CD4-positive, alpha-beta T cell (primary cell): ENCODE data around the gene AGBL5. TPM values are rescaled to one million over a fixed set of nuclear protein-coding genes. Genes with fewer than 3 reads are reported as not detected.

Experiments
- ATAC-seq: fragments of 200-7000 bp; cut with Tn5 transposase; one replicate; pipeline ENCODE4 v1.10.0; 2022; ENCODE audit warnings: mild to moderate bottlenecking; ENCODE audit not compliant: poor library complexity
- CTCF ChIA-PET: fragments of 350-600 bp; sonication (Branson Sonifier 250); formaldehyde crosslinking; loops from one replicate; lab custom pipeline; 2021; ENCODE audit warnings: antibody characterized with exemption, inconsistent platforms; lab: Charles Lee
- POLR2A ChIA-PET: fragments of 350-600 bp; sonication (Branson Sonifier 250); formaldehyde crosslinking; loops from one replicate; lab custom pipeline; 2021; ENCODE audit warnings: antibody characterized with exemption, inconsistent platforms; lab: Charles Lee
- DNase-seq, 14 experiments: peaks; one replicate each; pipeline ENCODE4 v3.0.0-alpha.2; 2013 to 2020; ENCODE audit warnings: mixed read lengths in 2 of 14
- H3K27ac ChIP-seq, 2 donors: one replicate each; pipeline versions ENCODE4 v1.5.1 to v1.7.0; 2013; ENCODE audit warnings: low read length in 2 of 2, low read depth in 1 of 2, mild to moderate bottlenecking in 1 of 2
- H3K27me3 ChIP-seq, 2 experiments: 1 replicate in 1 of 2; 2 replicates in 1 of 2; pipeline versions ENCODE4 v1.6.1 to v1.7.0; 2013; ENCODE audit warnings: low read length in 2 of 2, control low read depth in 1 of 2, mild to moderate bottlenecking in 1 of 2, moderate library complexity in 1 of 2; ENCODE audit not compliant: insufficient read depth in 2 of 2, control insufficient read depth in 1 of 2
- H3K36me3 ChIP-seq: one replicate; pipeline ENCODE4 v1.6.1; 2013; ENCODE audit warnings: low read length, control low read depth; ENCODE audit not compliant: insufficient read depth
- H3K4me1 ChIP-seq: one replicate; pipeline ENCODE4 v1.6.1; 2013; ENCODE audit warnings: low read length, control low read depth; ENCODE audit not compliant: insufficient read depth
- H3K4me3 ChIP-seq: one replicate; pipeline ENCODE4 v1.5.1; 2013; ENCODE audit warnings: mild to moderate bottlenecking, low read length, moderate library complexity
- H3K9me3 ChIP-seq, 2 experiments: 1 replicate in 1 of 2; 2 replicates in 1 of 2; pipeline versions ENCODE4 v1.6.1 to v1.7.0; 2013; ENCODE audit warnings: low read length in 2 of 2, mild to moderate bottlenecking in 2 of 2, control low read depth in 1 of 2, moderate library complexity in 1 of 2; ENCODE audit not compliant: control insufficient read depth in 1 of 2, insufficient read depth in 1 of 2
- H3K27ac Mint-ChIP-seq: one replicate; pipeline ENCODE4 v1.8.0; 2020; ENCODE audit warnings: mixed read lengths
- H3K27me3 Mint-ChIP-seq: one replicate; pipeline ENCODE4 v1.8.0; 2021; ENCODE audit warnings: mixed read lengths
- H3K36me3 Mint-ChIP-seq: one replicate; pipeline ENCODE4 v1.8.0; 2021; ENCODE audit warnings: low read depth, mixed read lengths
- H3K4me1 Mint-ChIP-seq: one replicate; pipeline ENCODE4 v1.8.0; 2021; ENCODE audit warnings: low read depth, mixed read lengths
- H3K4me3 Mint-ChIP-seq: one replicate; pipeline ENCODE4 v1.8.0; 2020; ENCODE audit warnings: mild to moderate bottlenecking, mixed read lengths
- H3K9me3 Mint-ChIP-seq: one replicate; pipeline ENCODE4 v1.8.0; 2020; ENCODE audit warnings: mixed read lengths
- CTCF ChIP-seq: fragments of 200-600 bp; IDR thresholded peaks from one replicate; pipeline ENCODE4 v1.8.0; 2022; ENCODE audit warnings: antibody characterized with exemption, mild to moderate bottlenecking
- intact Hi-C, 2 experiments: fragments of 100-400 bp; cut with DNase I in 1 of 2; cut with micrococcal nuclease in 1 of 2; formaldehyde crosslinking; loops; one replicate each; pipeline versions ENCODE4 v1.15.1 to v1.9.0; 2023 to 2025; cut with DNase I, micrococcal nuclease
- total RNA-seq, 174 experiments: library from RNA in 2 of 174; stranded (reverse) in 2 of 174; gene quantifications; one replicate each; pipeline ENCODE4 v1.2.3 and lab custom pipeline; 2021 to 2026

AGBL5 gene
- total RNA-seq, 2 experiments from 2014 or later = 10.8 to 11.6 TPM

- Histone ChIP-seq H3K9me3 (no peaks in the 10 kb centered on the region), H3K36me3 (peaks cover 64% of the 10 kb centered on the region), H3K4me1 (peaks cover 3% of the 10 kb centered on the region), H3K4me3 (no peak overlapping the region), H3K27me3 (no peaks in the 10 kb centered on the region), H3K27ac (no peak overlapping the region)
- ATAC-seq (no peak), DNase-seq (no peak)
- Mint-ChIP-seq H3K36me3 (peaks cover 69% of the 10 kb centered on the region), H3K27ac (no peak overlapping the region), H3K4me1 (peaks cover 8% of the 10 kb centered on the region), H3K4me3 (no peak overlapping the region), H3K27me3 (no peaks in the 10 kb centered on the region), H3K9me3 (no peaks in the 10 kb centered on the region)
- intact Hi-C loops = no loop called here
- ChIA-PET CTCF (interaction anchor here (1.3 kb wide), 1 partner anchor 10 kb away, joined by 4 read pairs; no protein-coding TSS in a partner anchor), POLR2A (interaction anchor here (1.4 to 1.9 kb wide), 2 partner anchors 9 to 10 kb away, joined by 3 to 9 read pairs; no protein-coding TSS in a partner anchor)
- TF ChIP-seq CTCF = no peak
Observed at GRCh38 chr2:27040282-27040681, 11.2 kb upstream of the AGBL5 start.

GRCh38 chr2:27041752-27042151 is 9.7 kb upstream of the AGBL5 start:
- H3K36me3 ChIP-seq = peaks cover 49% of the 10 kb centered on the region
- Mint-ChIP-seq H3K27me3 (no peaks in the 10 kb centered on the region), H3K4me3 (no peak overlapping the region), H3K4me1 (peaks cover 8% of the 10 kb centered on the region), H3K36me3 (peaks cover 55% of the 10 kb centered on the region), H3K27ac (peak overlapping the region; percentile 37), H3K9me3 (no peaks in the 10 kb centered on the region)
- POLR2A ChIA-PET = no interaction called here
- DNase-seq (no peak), ATAC-seq (no peak)
- no peaks in the 10 kb centered on the region for H3K9me3 ChIP-seq
- no peak overlapping the region for H3K27ac ChIP-seq
- CTCF ChIA-PET = no interaction called here
- H3K27me3 ChIP-seq = no peaks in the 10 kb centered on the region
- no peaks in the 10 kb centered on the region for H3K4me1 ChIP-seq
- H3K4me3 ChIP-seq = no peak overlapping the region
- intact Hi-C loops = no loop called here
- TF ChIP-seq CTCF = no peak

GRCh38 chr2:27042159-27042661 is 9.3 kb upstream of the AGBL5 start:
- Histone ChIP-seq H3K4me3 (no peak overlapping the region), H3K36me3 (peaks cover 45% of the 10 kb centered on the region), H3K27me3 (no peaks in the 10 kb centered on the region), H3K4me1 (no peaks in the 10 kb centered on the region), H3K27ac (no peak overlapping the region), H3K9me3 (no peaks in the 10 kb centered on the region)
- ATAC-seq (no peak), DNase-seq (no peak)
- no peaks in the 10 kb centered on the region for H3K9me3 Mint-ChIP-seq
- ChIA-PET CTCF (no interaction called here), POLR2A (no interaction called here)
- H3K27me3 Mint-ChIP-seq = no peaks in the 10 kb centered on the region
- intact Hi-C loops = no loop called here
- H3K27ac Mint-ChIP-seq = peak overlapping the region; percentile 34
- no peak for TF ChIP-seq CTCF
- no peak overlapping the region for H3K4me3 Mint-ChIP-seq
- peaks cover 50% of the 10 kb centered on the region for H3K36me3 Mint-ChIP-seq
- peaks cover 5% of the 10 kb centered on the region for H3K4me1 Mint-ChIP-seq
